ENCODE data around the gene PRR30. TPM values are rescaled to one million over a fixed set of nuclear protein-coding genes. Genes with fewer than 3 reads are reported as not detected.

Gene PRR30
- total RNA-seq, 1 experiment from 2014 or later, result not detected

DNA sequence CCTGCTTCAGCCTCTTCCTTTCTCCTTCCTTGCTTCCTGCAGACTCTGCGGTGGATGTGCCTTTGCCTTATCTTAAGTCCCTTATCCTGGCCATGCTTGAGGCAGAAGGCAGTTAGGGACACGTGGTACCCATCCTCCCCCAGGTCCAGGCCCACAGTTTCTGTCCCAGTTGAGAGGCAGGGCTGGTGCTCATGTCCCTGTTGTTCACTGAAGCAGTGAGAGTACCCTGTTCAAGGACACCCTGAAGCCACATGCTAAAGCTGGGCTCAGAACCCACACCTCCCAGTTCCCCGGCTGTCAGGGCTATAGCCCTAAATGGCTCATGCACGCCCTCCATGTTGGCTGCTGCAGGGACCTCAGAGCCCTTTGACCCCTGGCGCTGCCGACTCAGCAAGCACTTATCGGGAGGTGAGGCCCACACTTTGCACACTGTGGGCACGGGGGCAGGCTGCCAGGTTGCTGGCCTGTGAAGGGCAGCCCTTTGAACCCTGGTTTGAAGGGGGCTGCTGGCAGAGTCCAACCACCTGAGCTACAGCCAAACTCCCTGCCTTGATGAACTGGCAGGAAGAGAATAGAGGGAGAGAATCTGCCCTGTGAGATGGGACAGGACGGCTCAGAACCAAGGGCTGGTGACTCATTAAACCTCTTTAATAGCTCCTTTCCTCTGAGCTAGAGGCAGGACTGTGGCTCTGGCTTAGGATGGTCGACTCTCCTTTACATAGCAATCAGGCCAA, 46.3 kb downstream of the PRR30 start:
- Histone ChIP-seq H3K27ac (ENCODE audit: low read depth, low read length) (no peak overlapping the region), H3K9ac (ENCODE audit: low read length) (no peak overlapping the region), H3K36me3 (ENCODE audit: control insufficient read depth in 1 of 2, insufficient read depth in 2 of 2, low read length in 2 of 2) (no peaks in the 10 kb centered on the region), H3K27me3 (ENCODE audit: insufficient read depth, low read length) (no peaks in the 10 kb centered on the region), H3K4me3 (replicated peaks in 1 of 2; ENCODE audit: low read depth in 1 of 2, low read length in 2 of 2) (no peak overlapping the region), H3K79me2 (ENCODE audit: insufficient read depth, low read length) (no peaks in the 10 kb centered on the region), H3K4me2 (ENCODE audit: low read length) (no peak overlapping the region), H3K9me3 (ENCODE audit: control insufficient read depth in 1 of 2, insufficient read depth in 1 of 2, low read depth in 1 of 2, low read length in 2 of 2) (no peaks in the 10 kb centered on the region), H4K20me1 (ENCODE audit: insufficient read depth) (no peaks in the 10 kb centered on the region), H3K9me2 (ENCODE audit: insufficient read depth) (no peaks in the 10 kb centered on the region), H3K4me1 (ENCODE audit: control insufficient read depth in 1 of 2, insufficient read depth in 2 of 2, low read length in 2 of 2) (peaks cover 0 to 9% of the 10 kb centered on the region in 2 experiments; a peak in 1 of 4 replicates), H2AFZ (ENCODE audit: low read depth, low read length, poor library complexity, severe bottlenecking) (no peak overlapping the region)
- intact Hi-C loops (cut with micrococcal nuclease), result no loop called here
- ATAC-seq (no peak), DNase-seq (ENCODE audit: low read depth, low spot score) (no peak)
- BruUV-seq (replicated peaks), result no TSS peak
- ChIA-PET POLR2A (no interaction called here), RAD21 (ENCODE audit: low non-redundant PET in 1 of 2, low total read pairs in 2 of 2, uncharacterized antibody in 2 of 2, unreplicated experiment in 2 of 2) (no interaction called here), CTCF (no interaction called here)
- TF ChIP-seq, protein P1, sequence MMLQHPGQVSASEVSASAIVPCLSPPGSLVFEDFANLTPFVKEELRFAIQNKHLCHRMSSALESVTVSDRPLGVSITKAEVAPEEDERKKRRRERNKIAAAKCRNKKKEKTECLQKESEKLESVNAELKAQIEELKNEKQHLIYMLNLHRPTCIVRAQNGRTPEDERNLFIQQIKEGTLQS (IDR thresholded peaks at IDR 0.05), result no peak
- TF ChIP-seq SRF (IDR thresholded peaks at IDR 0.05; ENCODE audit: low read depth) (no peak), EZH2phosphoT487 (IDR thresholded peaks at IDR 0.05; ENCODE audit: borderline replicate concordance) (no peak), EZH2 (IDR thresholded peaks at IDR 0.05) (no peak), JUND (IDR thresholded peaks at IDR 0.05) (no peak), CTCF (IDR thresholded peaks at IDR 0.05 in 2 of 3, conservative IDR thresholded peaks at IDR 0.05 in 1 of 3; ENCODE audit: borderline replicate concordance in 1 of 3, insufficient read depth in 1 of 3, low read depth in 2 of 3, low read length in 2 of 3) (no peak), FOSL1 (IDR thresholded peaks at IDR 0.05; ENCODE audit: low read depth) (no peak), EGR1 (IDR thresholded peaks at IDR 0.05; ENCODE audit: low read depth) (no peak), ZNF274 (IDR thresholded peaks at IDR 0.05; ENCODE audit: low read depth, low read length) (no peak)
- TF ChIP-seq, protein P2, sequence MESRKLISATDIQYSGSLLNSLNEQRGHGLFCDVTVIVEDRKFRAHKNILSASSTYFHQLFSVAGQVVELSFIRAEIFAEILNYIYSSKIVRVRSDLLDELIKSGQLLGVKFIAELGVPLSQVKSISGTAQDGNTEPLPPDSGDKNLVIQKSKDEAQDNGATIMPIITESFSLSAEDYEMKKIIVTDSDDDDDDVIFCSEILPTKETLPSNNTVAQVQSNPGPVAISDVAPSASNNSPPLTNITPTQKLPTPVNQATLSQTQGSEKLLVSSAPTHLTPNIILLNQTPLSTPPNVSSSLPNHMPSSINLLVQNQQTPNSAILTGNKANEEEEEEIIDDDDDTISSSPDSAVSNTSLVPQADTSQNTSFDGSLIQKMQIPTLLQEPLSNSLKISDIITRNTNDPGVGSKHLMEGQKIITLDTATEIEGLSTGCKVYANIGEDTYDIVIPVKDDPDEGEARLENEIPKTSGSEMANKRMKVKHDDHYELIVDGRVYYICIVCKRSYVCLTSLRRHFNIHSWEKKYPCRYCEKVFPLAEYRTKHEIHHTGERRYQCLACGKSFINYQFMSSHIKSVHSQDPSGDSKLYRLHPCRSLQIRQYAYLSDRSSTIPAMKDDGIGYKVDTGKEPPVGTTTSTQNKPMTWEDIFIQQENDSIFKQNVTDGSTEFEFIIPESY (IDR thresholded peaks at IDR 0.05; ENCODE audit: extremely low read depth, insufficient replicate concordance, low read length), result no peak

Measured in HCT116 (cell line).